ENCODE results near the gene RNF157.

The RNF157 gene

GRCh38 chr17:76240461-76241203 lies at the start of gene RNF157:
Gene RNF157, minus strand, starts transcription at chr17:76240493. Its CDS starts 253 bp downstream, at chr17:76240240.
- no peak for TF ChIP-seq CTCF (IDR thresholded peaks at IDR 0.05; ENCODE audit: insufficient read depth, missing control alignments)
- DNase-seq (ENCODE audit: insufficient read length, low spot score) (peak; percentile 76), FAIRE-seq (no peak)

DNA sequence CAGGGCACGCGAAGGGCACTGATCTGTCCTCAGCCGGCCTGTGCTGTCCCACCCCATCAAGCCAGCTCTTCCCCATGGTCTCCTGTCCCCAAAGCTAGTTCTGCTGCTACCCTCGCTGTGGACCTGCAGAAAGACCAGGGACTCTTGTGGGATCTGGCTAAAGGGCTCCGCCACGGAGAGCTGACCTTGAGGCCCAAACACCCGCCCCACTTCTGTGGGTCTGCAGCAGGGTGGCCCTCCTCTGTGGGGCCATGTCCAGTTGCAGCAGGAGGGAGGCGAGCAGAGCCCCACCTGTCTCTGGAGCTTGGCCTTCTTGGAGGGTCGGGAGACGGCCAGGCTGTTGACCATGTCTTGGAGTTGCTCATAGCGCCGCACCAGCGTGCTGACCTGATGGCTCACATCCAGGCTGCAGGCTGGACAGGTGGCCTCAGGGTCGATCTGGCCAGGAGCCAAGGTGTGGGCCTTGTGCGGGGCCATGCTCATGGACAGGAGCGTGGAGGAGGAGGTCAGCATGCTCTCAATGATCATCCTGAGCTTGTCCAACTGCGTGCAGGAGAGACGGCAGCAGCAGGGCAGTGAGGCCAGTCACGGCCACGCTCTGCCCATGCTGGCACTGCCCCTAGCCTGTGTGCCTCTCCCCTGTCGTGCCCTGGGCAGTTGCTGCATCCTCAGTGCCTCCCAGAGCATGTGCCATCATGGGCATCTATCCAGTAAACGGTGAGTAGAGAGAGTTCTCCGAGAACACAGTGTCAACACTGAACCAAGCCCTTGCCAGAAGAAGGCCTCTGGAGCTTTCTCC lies 41.5 kb upstream of the RNF157 start:
- TF ChIP-seq CTCF (IDR thresholded peaks at IDR 0.05; ENCODE audit: insufficient read depth, missing control alignments) = no peak
- FAIRE-seq (no peak), DNase-seq (ENCODE audit: insufficient read length, low spot score) (no peak)

DNA sequence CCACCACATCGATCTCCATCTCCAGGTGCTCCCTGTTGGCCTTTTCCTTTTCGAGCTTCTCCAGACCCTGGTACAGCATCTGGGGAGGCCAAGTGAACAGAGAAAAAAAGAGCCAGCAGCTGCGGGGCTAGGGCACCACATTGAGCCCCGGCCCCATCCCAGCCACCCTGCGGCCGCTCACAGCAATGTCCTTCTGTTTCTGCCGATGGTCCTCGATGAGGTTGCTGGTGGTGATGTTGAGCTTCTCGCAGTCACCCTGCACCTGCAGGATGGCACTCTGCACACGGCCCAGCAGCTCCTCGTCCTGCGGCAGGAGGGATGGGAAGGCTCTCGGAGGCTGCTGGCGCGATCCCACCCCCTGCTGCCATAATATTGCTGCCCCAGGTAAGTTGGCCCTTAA lies 40.4 kb upstream of the RNF157 start:
- TF ChIP-seq CTCF (IDR thresholded peaks at IDR 0.05; ENCODE audit: insufficient read depth, missing control alignments) = no peak
- FAIRE-seq (no peak), DNase-seq (ENCODE audit: insufficient read length, low spot score) (no peak)

DNA sequence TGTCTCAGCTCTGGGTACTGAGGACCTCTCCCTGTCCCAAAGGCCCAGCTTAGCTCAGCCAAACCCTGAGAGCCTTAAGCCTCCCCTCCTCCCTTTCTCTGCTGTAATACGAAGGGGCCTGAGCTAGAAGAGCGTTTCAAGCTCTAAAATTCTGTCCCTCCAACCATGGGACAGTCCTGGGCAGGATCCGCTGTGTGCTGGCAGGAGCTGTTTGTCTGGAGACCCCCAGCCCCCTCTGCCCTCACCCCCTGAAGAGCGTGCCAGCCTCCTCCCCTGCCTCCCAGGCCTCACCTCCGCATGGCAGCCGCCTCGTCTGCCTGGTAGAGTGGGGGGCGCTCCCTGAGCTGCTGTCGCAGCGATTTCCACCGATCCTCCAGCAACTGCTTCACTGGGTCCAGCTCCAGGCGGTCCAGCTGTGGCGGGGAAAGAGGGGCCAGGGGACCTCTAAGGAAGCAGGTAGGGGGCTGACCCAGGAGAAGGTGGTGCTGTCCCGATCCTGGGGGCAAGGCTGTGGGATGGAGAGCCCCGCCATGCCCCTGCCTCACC lies 39.5 kb upstream of the RNF157 start:
- TF ChIP-seq CTCF (IDR thresholded peaks at IDR 0.05; ENCODE audit: insufficient read depth, missing control alignments) = no peak
- DNase-seq (ENCODE audit: insufficient read length, low spot score) (no peak), FAIRE-seq (no peak)

DNA sequence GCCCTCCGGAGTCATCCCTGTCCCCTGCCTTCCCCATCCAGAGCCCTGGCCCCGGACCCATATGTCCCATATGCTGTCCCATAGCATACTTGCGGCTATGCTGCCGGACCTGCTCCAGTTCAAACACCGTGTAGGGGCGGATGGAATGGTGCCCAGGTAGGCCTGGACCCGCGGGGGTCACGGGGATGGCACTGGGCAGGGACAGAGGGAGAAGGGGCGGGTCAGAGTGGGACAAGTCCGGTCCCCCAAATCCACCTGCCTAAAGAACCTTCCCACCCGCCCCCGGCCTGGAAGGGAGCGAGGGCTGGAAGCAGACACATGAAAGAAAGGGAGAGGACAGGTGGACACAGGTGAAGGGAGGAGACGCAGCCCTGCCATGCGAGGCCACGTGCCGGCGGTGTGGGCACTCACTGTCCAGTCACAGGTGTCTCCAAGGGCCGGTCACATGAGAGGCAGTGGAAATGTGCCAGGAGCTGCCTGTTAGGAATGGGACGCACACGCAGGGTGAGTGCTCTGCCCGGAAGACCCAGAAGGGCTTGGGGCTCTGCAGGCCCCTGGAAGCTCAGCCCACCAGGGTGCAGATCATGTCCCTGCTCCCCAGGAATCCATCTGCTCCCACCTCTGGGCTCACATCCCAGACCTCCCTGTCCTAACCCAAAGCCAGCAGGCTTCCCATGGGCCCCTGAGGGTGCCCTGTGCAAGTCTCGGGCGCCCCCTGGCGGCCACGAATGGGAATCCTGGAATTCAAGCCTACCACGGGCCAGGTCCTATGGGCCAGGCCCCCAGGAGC lies 38.9 kb upstream of the RNF157 start:
- peak; percentile 98 for TF ChIP-seq CTCF (IDR thresholded peaks at IDR 0.05; ENCODE audit: insufficient read depth, missing control alignments)
- DNase-seq (ENCODE audit: insufficient read length, low spot score) (peak; percentile 92), FAIRE-seq (no peak)

DNA sequence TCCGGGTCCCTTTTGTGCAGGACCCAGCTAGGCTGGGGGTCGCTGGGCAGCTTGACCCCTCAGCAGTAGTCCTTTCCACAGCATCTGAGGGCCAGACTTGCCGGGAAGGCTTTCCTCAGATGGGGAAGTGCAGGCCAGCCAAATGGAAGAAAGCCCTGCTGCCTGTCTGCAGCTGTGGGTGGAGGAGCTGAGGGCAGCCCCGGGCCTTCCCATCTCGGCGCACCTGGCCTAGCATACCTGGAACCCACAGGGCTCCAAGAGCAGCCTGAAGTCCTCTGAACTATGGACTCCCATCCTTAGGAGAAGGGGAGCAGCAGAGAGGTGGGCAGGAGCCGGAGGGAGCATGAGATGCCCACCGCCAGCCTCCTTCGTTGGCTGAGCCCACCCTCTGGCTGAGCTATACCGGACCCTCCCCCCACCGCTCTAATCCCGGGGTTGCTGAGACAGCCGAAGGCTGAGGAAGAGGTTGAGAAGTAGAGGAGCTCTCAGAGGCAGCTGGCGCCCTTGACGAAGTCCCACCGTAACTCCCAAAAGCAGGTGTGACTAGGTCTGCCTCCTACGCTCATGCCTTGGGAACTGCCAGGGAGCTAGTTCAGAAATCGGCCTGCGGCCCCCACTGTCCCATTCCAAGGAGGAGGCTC lies 38.1 kb upstream of the RNF157 start:
- DNase-seq (ENCODE audit: insufficient read length, low spot score) (no peak), FAIRE-seq (no peak)

More for the DNA sequence above, 38.1 kb upstream of the RNF157 start:
- TF ChIP-seq CTCF (IDR thresholded peaks at IDR 0.05; ENCODE audit: insufficient read depth, missing control alignments) = no peak
